ENCODE measurements around the gene PROX1. TPM values are rescaled to one million over a fixed set of nuclear protein-coding genes. Genes with fewer than 3 reads are reported as not detected.

PROX1 gene
- total RNA-seq, 1 experiment from 2014 or later, result 3.8 TPM

- Mint-ChIP-seq H3K9me3 (no peaks in the 10 kb centered on the region), H3K27me3 (ENCODE audit: low read depth) (no peaks in the 10 kb centered on the region), H3K4me3 (no peak overlapping the region), H3K4me1 (peaks cover 35% of the 10 kb centered on the region), H3K27ac (no peak overlapping the region; the same call in 1 of the 2 replicates), H3K36me3 (no peaks in the 10 kb centered on the region)
- no peak; the same call in 1 of the 2 replicates for ATAC-seq
- TF ChIP-seq RELA (CRISPR knock-in tag; IDR thresholded peaks at IDR 0.05; ENCODE audit: borderline replicate concordance), result no peak
- TF ChIP-seq PREB (CRISPR knock-in tag; IDR thresholded peaks at IDR 0.05; ENCODE audit: borderline replicate concordance), result no peak
- no peak for TF ChIP-seq RORB (CRISPR knock-in tag; IDR thresholded peaks at IDR 0.05)
- CTCF ChIA-PET, result no interaction called here
- POLR2A ChIA-PET, result no interaction called here
- no peak for DNase-seq (ENCODE audit: low spot score)
Measured at GRCh38 chr1:214014730-214015129, 27.0 kb downstream of the PROX1 start.

DNA sequence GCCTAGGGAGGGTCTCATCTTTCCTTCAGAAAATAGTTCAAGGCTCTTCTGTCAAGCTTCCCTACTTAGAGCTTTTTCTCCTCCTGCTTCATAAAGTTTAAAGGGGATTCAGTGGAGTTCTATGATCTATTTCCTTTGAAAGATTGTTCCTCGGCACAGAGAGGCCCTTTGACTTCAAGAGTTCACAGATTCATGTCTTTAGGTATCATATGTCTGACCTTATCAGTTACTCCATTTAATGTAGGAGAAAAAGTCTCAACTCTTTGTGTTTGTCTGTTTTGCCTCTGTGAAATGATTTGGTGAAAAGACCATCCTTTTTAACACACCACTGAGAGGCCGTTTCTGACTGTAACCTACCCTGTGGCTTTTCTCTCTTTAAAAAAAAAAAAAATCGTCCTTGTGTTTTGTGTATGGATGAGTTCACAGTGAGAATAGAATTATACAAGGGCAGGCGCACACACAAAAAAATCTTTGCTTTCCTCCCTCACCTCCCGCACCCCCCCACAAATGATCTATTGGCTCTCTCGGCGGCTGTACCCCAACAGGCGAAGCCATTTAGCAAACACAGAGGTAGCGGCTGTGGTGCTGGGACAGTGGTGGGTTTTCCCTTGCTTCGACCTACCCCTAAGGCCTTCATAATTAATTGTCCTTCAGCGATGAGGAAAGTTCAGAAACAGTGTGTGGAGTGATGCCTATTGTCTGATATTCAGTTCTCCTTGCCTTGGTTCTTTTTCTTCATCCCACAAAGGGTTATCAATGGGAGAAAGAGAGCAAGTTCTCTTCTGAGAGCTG, 29.6 kb downstream of the PROX1 start:
- no peak overlapping the region for H3K27ac Mint-ChIP-seq
- DNase-seq (ENCODE audit: low spot score), result no peak
- H3K36me3 Mint-ChIP-seq, result no peaks in the 10 kb centered on the region
- POLR2A ChIA-PET, result interaction anchor here (0.6 to 1.1 kb wide), 2 partner anchors 10 to 84 kb away, joined by 3 read pairs; no protein-coding TSS in a partner anchor
- no peaks in the 10 kb centered on the region for H3K27me3 Mint-ChIP-seq (ENCODE audit: low read depth)
- H3K9me3 Mint-ChIP-seq, result no peaks in the 10 kb centered on the region
- TF ChIP-seq ZNF423 (CRISPR knock-in tag; IDR thresholded peaks at IDR 0.05), result no peak
- no peak for TF ChIP-seq HMGXB4 (CRISPR knock-in tag; IDR thresholded peaks at IDR 0.05)
- no peak for TF ChIP-seq SP1 (CRISPR knock-in tag; conservative IDR thresholded peaks at IDR 0.05)
- TF ChIP-seq NFE2L1 (CRISPR knock-in tag; IDR thresholded peaks at IDR 0.05), result no peak
- no peak for TF ChIP-seq GRHL2 (CRISPR knock-in tag; IDR thresholded peaks at IDR 0.05; ENCODE audit: insufficient replicate concordance, severe bottlenecking)
- no peak for TF ChIP-seq SMAD3 (CRISPR knock-in tag; IDR thresholded peaks at IDR 0.05; ENCODE audit: borderline replicate concordance)
- TF ChIP-seq ATF1 (CRISPR knock-in tag; IDR thresholded peaks at IDR 0.05), result no peak
- TF ChIP-seq AFF4 (CRISPR knock-in tag; IDR thresholded peaks at IDR 0.05; ENCODE audit: borderline replicate concordance), result no peak
- no peak for TF ChIP-seq ZBTB21 (CRISPR knock-in tag; IDR thresholded peaks at IDR 0.05; ENCODE audit: borderline replicate concordance)
- no peak for TF ChIP-seq NR1H2 (CRISPR knock-in tag; IDR thresholded peaks at IDR 0.05)
- TF ChIP-seq ZNF317 (CRISPR knock-in tag; IDR thresholded peaks at IDR 0.05; ENCODE audit: borderline replicate concordance, low read depth), result no peak
- no peak overlapping the region for H3K4me3 Mint-ChIP-seq
- ATAC-seq, result no peak
- CTCF ChIA-PET, result no interaction called here
- peaks cover 37% of the 10 kb centered on the region for H3K4me1 Mint-ChIP-seq

Data from WTC11 (cell line).